ENCODE measurements around the gene ZBTB2. TPM values are rescaled to one million over a fixed set of nuclear protein-coding genes. Genes with fewer than 3 reads are reported as not detected.

Gene ZBTB2
- total RNA-seq, 1 donor from 2014 or later, result 17.5 TPM

GRCh38 chr6:151436300-151436699 lies 44.9 kb upstream of the ZBTB2 start:
- Mint-ChIP-seq H3K36me3 (ENCODE audit: low read depth) (peaks cover 2% of the 10 kb centered on the region), H3K27me3 (ENCODE audit: low read depth) (no peaks in the 10 kb centered on the region), H3K4me3 (no peak overlapping the region), H3K4me1 (peaks cover 2% of the 10 kb centered on the region), H3K27ac (ENCODE audit: unreplicated experiment) (no peak overlapping the region), H3K9me3 (no peaks in the 10 kb centered on the region)
- no peak for DNase-seq (ENCODE audit: low read depth, low spot score)
- no peak for TF ChIP-seq CTCF (conservative IDR thresholded peaks at IDR 0.05)

GRCh38 chr6:151434369-151434768 lies 43.0 kb upstream of the ZBTB2 start:
- TF ChIP-seq CTCF (conservative IDR thresholded peaks at IDR 0.05), result no peak
- peaks cover 7% of the 10 kb centered on the region for H3K36me3 Mint-ChIP-seq (ENCODE audit: low read depth)
- no peak overlapping the region for H3K4me3 Mint-ChIP-seq
- DNase-seq (ENCODE audit: low read depth, low spot score), result no peak
- H3K4me1 Mint-ChIP-seq, result peaks cover 7% of the 10 kb centered on the region
- H3K9me3 Mint-ChIP-seq, result no peaks in the 10 kb centered on the region
- H3K27me3 Mint-ChIP-seq (ENCODE audit: low read depth), result no peaks in the 10 kb centered on the region
- H3K27ac Mint-ChIP-seq (ENCODE audit: unreplicated experiment), result no peak overlapping the region

- no peak overlapping the region for H3K4me3 Mint-ChIP-seq
- no peaks in the 10 kb centered on the region for H3K27me3 Mint-ChIP-seq (ENCODE audit: low read depth)
- H3K27ac Mint-ChIP-seq (ENCODE audit: unreplicated experiment), result no peak overlapping the region
- H3K4me1 Mint-ChIP-seq, result peaks cover 7% of the 10 kb centered on the region
- H3K36me3 Mint-ChIP-seq (ENCODE audit: low read depth), result peaks cover 6% of the 10 kb centered on the region
- DNase-seq (ENCODE audit: low read depth, low spot score), result no peak
- H3K9me3 Mint-ChIP-seq, result no peaks in the 10 kb centered on the region
- TF ChIP-seq CTCF (conservative IDR thresholded peaks at IDR 0.05), result no peak
These were observed 41.3 kb upstream of the ZBTB2 start for GRCh38 chr6:151432651-151433050.

- H3K9me3 Mint-ChIP-seq, result no peaks in the 10 kb centered on the region
- H3K27me3 Mint-ChIP-seq (ENCODE audit: low read depth), result no peaks in the 10 kb centered on the region
- no peak for DNase-seq (ENCODE audit: low read depth, low spot score)
- no peak overlapping the region for H3K4me3 Mint-ChIP-seq
- H3K27ac Mint-ChIP-seq (ENCODE audit: unreplicated experiment), result peak overlapping the region; percentile 76
- H3K4me1 Mint-ChIP-seq, result peaks cover 7% of the 10 kb centered on the region
- no peak for TF ChIP-seq CTCF (conservative IDR thresholded peaks at IDR 0.05)
- peaks cover 9% of the 10 kb centered on the region for H3K36me3 Mint-ChIP-seq (ENCODE audit: low read depth)
These were observed 40.0 kb upstream of the ZBTB2 start for GRCh38 chr6:151431337-151431736.

- Mint-ChIP-seq H3K4me1 (peaks cover 7% of the 10 kb centered on the region), H3K27ac (ENCODE audit: unreplicated experiment) (peak overlapping the region; percentile 76), H3K4me3 (no peak overlapping the region), H3K9me3 (no peaks in the 10 kb centered on the region), H3K36me3 (ENCODE audit: low read depth) (peaks cover 13% of the 10 kb centered on the region), H3K27me3 (ENCODE audit: low read depth) (no peaks in the 10 kb centered on the region)
- no peak for DNase-seq (ENCODE audit: low read depth, low spot score)
- TF ChIP-seq CTCF (conservative IDR thresholded peaks at IDR 0.05), result peak; percentile 32
These were observed 39.5 kb upstream of the ZBTB2 start for GRCh38 chr6:151430886-151431285.
